ENCODE data around the gene OTUB1. TPM values are rescaled to one million over a fixed set of nuclear protein-coding genes. Genes with fewer than 3 reads are reported as not detected.

The OTUB1 gene
- total RNA-seq, 1 experiment from 2014 or later, result 119 TPM

DNA sequence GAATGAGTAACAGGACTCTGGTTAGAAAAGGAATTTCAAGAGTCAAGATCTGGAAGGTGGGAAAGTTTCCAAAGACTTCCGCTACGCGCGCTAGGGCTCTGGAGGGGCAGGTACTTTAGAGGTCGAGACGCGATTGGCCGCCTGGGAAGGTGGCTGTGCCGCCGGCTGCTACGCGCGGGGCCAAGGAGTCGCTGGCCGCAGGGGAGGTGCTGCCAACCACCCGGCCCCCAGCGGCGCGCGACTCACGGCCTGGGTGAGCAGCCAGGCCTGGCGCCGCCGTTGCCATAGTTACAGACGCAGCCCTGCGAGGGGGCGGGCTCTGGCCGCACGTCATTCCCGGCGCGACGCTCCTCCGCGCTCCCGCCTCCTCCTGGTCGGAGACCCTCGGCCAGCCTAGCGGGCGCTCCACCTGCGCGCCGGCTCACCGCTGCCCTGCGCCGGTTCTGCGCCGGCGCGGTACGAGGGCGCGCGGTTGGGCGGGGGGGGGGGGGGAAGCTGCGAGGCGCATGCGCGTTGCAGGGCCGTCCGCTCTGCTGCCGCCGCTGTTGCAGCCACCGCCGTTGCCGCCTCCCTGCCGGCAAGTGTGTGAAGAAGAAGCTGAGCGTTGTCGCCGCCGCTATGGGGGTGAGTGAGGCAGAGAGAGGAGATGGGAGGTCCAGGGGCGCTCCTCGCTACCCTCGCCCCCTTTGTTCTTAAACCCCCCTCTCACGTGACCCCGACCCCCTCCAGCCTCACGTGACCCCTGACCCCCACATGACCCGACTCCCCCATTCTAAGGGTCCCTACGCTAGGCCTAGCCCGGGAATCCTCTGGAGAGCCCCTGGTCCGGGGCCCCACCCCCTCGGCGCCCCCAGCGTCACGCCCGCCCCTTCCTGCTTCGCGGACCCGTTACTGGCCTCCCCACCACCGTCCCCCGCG lies 47.5 kb upstream of the OTUB1 start, which contains the start of gene NAA40:
NAA40 (plus strand) TSS at position 524 of the 918 bp plus-strand sequence; CDS start at position 619, 95 bp downstream.
- Histone ChIP-seq H3K9me3 (ENCODE audit: insufficient read depth, low read depth) (no peaks in the 10 kb centered on the region), H3K4me2 (peak within 1 kb of the TSS; percentile 99), H3K27ac (peak within 1 kb of the TSS; percentile 83), H3K4me3 (peak within 1 kb of the TSS; percentile 77), H3K9me2 (ENCODE audit: insufficient read depth) (no peaks in the 10 kb centered on the region), H3K27me3 (ENCODE audit: insufficient read depth, low read depth) (no peaks in the 10 kb centered on the region), H3K36me3 (ENCODE audit: low read depth) (peaks cover 12% of the 10 kb centered on the region; the same call in 1 of the 2 replicates), H2AFZ (peak within 1 kb of the TSS; percentile 97), H4K20me1 (ENCODE audit: insufficient read depth) (peaks cover 24% of the 10 kb centered on the region), H3F3A (ENCODE audit: insufficient read depth, low read depth) (peaks cover 20% of the 10 kb centered on the region), H3K79me2 (ENCODE audit: low read depth) (peaks cover 49% of the 10 kb centered on the region), H3K4me1 (replicated peaks; ENCODE audit: insufficient read depth) (peaks cover 44% of the 10 kb centered on the region)
- CTCF ChIA-PET, result interaction anchor here (0.6 kb wide), 2 partner anchors 24 to 50 kb away, joined by 3 read pairs; no protein-coding TSS in a partner anchor
- POLR2A ChIA-PET (ENCODE audit: unreplicated experiment), result interaction anchor here (0.5 to 0.7 kb wide), 4 partner anchors 100 to 1173 kb away, joined by 3 to 10 read pairs (median 8); partner anchors contain the start of genes CATSPERZ and MARK2
- intact Hi-C loops (cut with micrococcal nuclease; ENCODE audit: unreplicated experiment), result loop anchor here (1.0 to 10.0 kb wide), 4 partner anchors 19 to 264 kb away; partner anchors contain the start of gene ATL3
- no TSS peak for BruUV-seq (replicated peaks)
- no peak for TF ChIP-seq EZH2 (IDR thresholded peaks at IDR 0.05; ENCODE audit: low read depth)
- TF ChIP-seq CTCF (conservative IDR thresholded peaks at IDR 0.05), result no peak
- peak; percentile 97 to 99 for DNase-seq

DNA sequence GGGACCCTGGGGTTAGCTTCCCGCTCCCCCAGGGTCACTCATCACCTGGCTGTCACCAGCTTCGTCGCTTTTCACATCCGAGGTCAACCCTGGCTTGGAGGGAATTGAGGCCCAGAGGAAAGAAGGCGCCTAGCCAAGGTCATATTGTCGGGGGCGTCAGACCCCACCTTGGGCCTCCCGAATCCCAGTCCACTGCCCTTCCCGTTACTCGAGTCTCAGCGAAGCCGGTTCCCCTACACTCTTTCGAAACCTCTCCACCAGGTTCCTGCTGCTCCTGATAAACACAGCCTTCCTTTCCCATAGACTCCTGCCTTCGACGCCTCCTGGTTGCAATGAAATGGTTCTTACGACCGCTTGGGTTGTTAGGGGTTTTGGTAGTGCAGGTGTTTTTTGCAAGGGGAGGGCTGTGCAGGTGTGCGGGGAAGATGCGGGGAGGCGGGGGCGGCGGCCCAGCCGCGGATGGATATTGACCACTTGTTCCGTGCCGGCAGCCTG lies 46.8 kb upstream of the OTUB1 start:
- intact Hi-C loops (cut with micrococcal nuclease; ENCODE audit: unreplicated experiment), result loop anchor here (2.0 to 10.0 kb wide), 3 partner anchors 67 to 265 kb away; partner anchors contain the start of gene ATL3
- Histone ChIP-seq H3K79me2 (ENCODE audit: low read depth) (peaks cover 56% of the 10 kb centered on the region), H2AFZ (peak overlapping the region; percentile 92), H3K27me3 (ENCODE audit: insufficient read depth, low read depth) (no peaks in the 10 kb centered on the region), H3K4me1 (replicated peaks; ENCODE audit: insufficient read depth) (peaks cover 39% of the 10 kb centered on the region), H3K9me3 (ENCODE audit: insufficient read depth, low read depth) (no peaks in the 10 kb centered on the region), H3K4me2 (peak overlapping the region; percentile 90), H4K20me1 (ENCODE audit: insufficient read depth) (peaks cover 30% of the 10 kb centered on the region), H3K36me3 (ENCODE audit: low read depth) (peaks cover 12% of the 10 kb centered on the region; the same call in 1 of the 2 replicates), H3F3A (ENCODE audit: insufficient read depth, low read depth) (peaks cover 25% of the 10 kb centered on the region), H3K9me2 (ENCODE audit: insufficient read depth) (no peaks in the 10 kb centered on the region), H3K4me3 (peak overlapping the region; percentile 76), H3K27ac (0 out of 2 replicates have a peak overlapping the region, but pooled peaks have one; percentile 27)
- BruUV-seq (replicated peaks), result no TSS peak
- POLR2A ChIA-PET (ENCODE audit: unreplicated experiment), result interaction anchor here (0.5 to 0.7 kb wide), 4 partner anchors 101 to 1174 kb away, joined by 3 to 10 read pairs (median 8); partner anchors contain the start of genes CATSPERZ and MARK2
- TF ChIP-seq EZH2 (IDR thresholded peaks at IDR 0.05; ENCODE audit: low read depth) (no peak), CTCF (conservative IDR thresholded peaks at IDR 0.05) (no peak)
- DNase-seq, result no peak
- CTCF ChIA-PET, result interaction anchor here (0.6 kb wide), 2 partner anchors 25 to 51 kb away, joined by 3 read pairs; no protein-coding TSS in a partner anchor

DNA sequence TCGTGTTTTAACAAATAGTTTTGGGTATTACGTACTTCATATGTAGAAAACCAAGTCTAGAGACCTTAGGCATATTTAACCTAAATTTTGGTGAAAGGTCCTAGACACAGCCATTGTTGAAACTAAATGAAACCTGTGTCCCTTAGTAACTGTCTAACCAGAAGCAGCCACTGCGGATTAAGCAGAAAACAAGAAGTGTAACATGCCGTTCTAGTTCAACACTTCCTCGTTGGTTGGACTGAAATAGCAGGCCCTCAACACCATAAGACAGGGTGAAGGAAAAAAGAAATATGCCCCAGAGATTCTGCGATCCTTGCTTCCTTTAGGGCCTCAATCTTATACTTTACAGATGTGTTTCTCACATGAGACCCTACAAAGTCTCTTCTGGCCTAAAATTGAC lies 45.5 kb upstream of the OTUB1 start:
- Histone ChIP-seq H3K27ac (no peak overlapping the region), H3K79me2 (ENCODE audit: low read depth) (peaks cover 57% of the 10 kb centered on the region), H3K27me3 (ENCODE audit: insufficient read depth, low read depth) (no peaks in the 10 kb centered on the region), H3K4me2 (peak overlapping the region; percentile 90; the same call in 1 of the 2 replicates), H3K9me3 (ENCODE audit: insufficient read depth, low read depth) (no peaks in the 10 kb centered on the region), H4K20me1 (ENCODE audit: insufficient read depth) (peaks cover 35% of the 10 kb centered on the region), H3F3A (ENCODE audit: insufficient read depth, low read depth) (peaks cover 28% of the 10 kb centered on the region), H3K4me3 (no peak overlapping the region), H3K4me1 (replicated peaks; ENCODE audit: insufficient read depth) (peaks cover 27% of the 10 kb centered on the region), H2AFZ (no peak overlapping the region), H3K9me2 (ENCODE audit: insufficient read depth) (no peaks in the 10 kb centered on the region), H3K36me3 (ENCODE audit: low read depth) (peaks cover 12% of the 10 kb centered on the region; the same call in 1 of the 2 replicates)
- ChIA-PET CTCF (no interaction called here), POLR2A (ENCODE audit: unreplicated experiment) (no interaction called here)
- BruUV-seq (replicated peaks), result TSS peak; percentile 25
- TF ChIP-seq EZH2 (IDR thresholded peaks at IDR 0.05; ENCODE audit: low read depth) (no peak), CTCF (conservative IDR thresholded peaks at IDR 0.05) (no peak)
- DNase-seq, result no peak
- intact Hi-C loops (cut with micrococcal nuclease; ENCODE audit: unreplicated experiment), result no loop called here
